Hypothalamus (tissue), 51 donors: Measurements from ENCODE around the gene ALG14.

Source experiments
- DNase-seq, 51 donors: peaks; one replicate each; lab custom pipeline; 2025; lab: John Stamatoyannopoulos, UW

Gene ALG14

DNA sequence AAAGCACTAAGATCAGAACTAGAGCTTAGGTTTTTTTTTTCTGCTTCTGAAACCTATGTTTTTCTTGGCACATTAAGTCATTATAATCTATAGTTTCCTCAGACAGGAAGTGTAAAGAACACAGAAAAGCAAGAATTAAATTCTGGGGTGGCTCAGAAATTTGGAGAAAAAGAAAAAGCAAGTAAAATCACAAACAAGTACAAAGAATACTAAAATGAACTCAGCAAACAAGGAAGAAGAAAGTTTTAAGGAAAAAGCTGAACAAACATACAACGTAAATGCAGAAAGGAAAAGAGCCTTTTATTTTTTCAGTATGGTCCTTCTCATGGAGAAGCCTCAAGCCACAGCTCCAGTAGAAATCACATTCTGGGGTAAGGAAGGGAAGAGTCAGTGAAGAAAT, 137.3 kb downstream of the ALG14 start:
- DNase-seq, result no peak

DNA sequence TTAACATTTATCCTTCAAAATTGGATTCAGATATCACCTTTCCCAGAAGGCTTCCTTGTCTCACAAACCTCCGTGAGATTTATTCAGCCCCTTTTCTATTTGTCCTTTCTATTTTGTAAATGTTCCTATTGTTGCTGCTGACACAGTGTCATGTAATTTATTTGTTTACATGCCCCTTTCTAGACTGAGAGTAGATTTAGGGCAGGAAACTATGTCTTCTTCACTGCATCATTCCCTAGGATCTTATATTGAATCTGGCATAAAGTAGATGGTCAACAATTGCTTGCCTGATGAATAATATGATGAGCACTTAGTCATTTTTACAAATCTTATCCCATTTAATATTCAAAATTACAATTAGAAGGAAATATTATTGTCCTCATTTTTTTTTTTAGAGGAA, 137.7 kb downstream of the ALG14 start:
- DNase-seq, result no peak

DNA sequence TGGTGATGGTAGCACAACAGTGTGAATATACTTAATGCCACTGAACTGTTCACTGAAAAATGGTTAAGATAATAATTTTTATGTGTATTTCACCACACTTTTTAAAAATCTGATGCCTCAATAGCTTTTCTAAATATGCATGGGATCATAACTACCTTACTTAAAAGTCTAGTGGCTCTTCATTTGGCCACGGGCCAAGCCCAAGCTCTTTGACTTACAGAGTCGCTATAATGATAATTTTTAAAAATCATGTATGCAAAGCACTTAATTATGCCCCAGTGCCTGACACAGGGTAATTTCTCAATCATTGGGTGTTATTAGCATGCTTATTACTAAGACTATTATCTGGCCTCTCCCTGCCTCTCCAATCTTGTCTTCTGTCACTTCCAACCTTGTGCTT, 138.2 kb downstream of the ALG14 start:
- DNase-seq, result no peak

DNA sequence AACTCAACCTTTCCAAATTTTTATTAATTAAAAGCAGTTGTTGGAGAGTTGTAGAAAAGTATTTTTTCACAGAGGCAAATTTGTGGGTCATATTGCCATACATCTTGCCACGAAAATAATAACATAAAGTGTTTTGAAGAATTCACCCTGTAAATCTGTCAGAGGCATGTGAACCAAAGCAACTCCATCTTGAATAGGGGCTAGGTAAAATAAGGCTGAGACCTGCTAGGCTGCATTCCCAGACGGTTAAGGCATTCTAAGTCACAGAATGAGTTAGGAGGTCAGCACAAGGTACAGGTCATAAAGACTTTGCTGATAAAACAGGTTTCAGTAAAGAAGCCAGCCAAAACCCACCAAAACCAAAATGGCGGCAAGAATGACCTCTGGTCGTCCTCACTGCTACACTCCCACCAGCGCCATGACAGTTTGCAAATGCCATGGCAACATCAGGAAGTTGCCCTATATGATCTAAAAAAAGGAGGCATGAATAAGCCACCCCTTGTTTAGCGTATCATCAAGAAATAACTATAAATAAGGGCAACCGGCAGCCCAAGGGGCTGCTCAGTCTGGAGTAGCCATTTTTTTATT, 141.4 kb downstream of the ALG14 start:
- no peak for DNase-seq

DNA sequence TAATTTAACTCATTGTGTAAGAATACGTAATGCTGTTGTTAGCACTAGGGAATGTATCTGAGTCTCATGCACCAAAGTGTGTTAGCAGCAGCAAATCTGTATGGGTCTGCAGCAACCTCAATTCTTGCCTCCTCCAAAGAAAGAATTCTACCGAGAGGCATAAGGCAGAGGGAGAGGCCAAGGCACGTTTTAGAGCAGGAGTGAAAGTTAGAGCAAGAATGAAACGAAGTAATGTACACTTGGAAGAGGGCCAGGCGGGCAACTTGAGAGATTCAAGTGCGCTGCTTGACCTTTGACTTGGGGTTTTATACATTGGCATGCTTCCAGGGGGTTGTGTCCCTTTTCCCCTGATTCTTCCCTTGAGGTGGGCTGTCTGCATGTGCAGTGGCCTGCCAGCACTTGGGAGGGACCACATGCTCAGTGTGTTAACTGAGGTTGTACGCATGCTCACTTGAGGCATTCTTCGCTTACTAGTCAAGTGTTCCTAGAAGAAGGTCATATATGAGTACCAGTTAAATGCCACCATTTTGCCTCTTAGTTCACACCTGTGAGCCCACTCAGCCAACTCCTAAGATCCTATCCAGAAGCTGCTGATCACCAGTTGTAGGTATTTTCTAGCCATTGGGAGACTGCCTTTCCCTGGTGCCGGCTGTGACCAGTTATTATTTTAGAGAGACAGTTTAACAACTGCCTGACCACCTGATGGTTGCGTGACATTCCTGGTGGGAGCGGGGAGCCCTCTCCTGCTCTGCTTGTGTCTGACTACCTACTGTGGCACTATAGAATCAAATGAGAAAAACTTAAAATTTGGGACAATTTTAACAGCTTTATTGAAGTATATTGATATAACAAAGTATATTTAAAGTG, 143.2 kb downstream of the ALG14 start:
- DNase-seq, result peak in 3 of 51 donors; percentile 10 to 25 (median 13)

DNA sequence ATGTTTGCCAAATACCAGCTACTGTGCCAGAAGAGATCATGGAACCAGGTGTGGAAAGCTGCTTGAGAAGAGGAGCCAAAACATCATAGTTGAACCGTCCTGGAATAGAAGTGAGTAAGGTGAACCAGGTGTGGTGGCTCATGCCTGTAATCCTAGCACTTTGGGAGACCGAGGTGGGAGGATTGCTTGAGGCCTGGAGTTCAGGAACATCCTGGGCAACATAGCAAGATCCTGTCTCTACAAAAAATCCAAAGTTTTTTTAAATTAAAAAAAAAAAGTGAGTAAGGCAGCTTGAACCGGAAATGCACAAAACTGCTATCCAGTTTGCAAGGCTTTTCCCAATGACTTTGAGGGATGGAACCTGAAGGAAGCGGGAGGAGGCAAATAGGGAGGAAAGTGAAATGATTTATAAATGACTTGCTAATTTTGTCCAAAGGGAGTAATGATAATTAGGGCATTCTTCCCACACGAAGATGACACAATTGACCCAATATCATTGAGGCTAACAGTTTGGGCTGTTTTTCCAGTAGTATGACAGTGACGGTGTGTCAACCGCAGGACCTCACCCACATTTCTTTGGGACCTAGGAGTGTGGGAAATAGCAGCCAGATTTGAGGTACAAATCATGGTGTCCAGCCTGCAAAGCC, 144.3 kb downstream of the ALG14 start:
- peak in 1 of 51 donors; percentile 39 for DNase-seq

GRCh38 chr1:94927405-94928175, 145.2 kb downstream of the ALG14 start:
- peak in 32 of 51 donors; percentile 21 to 87 (median 58) for DNase-seq

DNA sequence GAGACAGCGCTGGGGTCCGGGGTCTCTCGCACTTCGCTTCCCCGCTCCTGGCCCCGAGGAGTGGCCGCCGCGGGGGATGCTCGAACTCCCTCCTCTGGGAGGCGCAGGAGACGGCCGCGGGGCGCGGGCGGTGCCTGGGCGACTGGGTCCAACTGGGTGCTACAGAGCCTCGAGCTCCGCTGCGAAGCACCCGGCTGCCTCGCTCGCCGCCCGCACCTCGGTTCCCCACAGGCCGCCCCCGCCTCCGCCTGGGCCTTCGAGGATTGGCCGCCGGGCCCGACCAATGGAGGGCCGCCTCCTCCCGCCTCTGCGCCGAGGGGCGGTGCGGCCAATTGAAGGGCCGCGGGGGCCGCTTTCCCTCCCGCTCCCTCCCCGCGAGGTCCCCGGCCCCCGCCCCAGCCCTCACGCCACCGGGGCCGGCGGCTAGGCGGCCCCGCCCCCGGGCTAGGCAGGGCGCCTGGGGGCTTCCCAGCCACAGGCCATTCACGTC, 145.8 kb downstream of the ALG14 start, which contains the start of gene CNN3:
CNN3 (minus strand) TSS at position 196 of the 490 bp plus-strand sequence. CDS start 216 bp downstream, outside the sequence.
- peak; percentile 35 to 97 (median 89) for DNase-seq

DNA sequence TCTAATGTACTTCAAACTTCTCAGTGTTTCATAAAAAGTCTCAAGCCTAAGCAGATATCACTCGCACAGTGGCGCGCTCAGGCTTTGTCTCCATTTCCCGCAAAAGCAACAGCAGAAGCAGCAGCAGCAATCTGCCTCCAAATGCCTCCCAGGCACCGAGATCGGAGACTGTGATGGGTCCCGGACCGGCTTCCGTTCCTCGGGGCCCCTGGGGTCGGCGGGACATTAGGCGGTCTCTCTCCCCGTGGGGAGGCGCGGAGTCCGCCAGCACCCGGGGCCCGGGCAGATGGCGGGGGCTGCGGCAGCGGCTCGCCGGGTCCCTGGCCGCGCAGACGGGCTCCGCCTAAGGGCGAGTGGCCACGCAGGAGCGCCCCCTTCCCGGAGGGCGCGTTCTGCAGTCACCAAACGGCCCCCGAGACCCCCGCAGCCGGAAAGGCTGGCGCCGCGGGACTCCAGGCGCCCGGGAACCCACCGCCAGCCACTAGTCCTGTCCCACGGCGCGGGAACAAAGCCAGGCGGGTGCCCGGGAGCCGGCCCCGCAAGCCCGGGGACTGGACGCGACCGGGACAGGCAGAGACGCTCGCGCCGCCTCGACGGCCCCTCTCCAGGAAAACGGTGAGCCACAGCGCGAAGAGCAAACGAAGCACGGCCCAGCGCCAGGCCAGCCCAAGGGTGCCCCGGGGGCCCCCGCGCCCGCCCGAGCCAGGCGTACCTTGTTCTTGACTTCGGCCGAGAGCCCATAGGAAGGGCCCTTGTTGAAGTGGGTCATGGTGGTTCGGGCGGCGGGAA, 146.4 kb downstream of the ALG14 start:
- peak in 44 of 51 donors; percentile 11 to 84 (median 54) for DNase-seq

DNA sequence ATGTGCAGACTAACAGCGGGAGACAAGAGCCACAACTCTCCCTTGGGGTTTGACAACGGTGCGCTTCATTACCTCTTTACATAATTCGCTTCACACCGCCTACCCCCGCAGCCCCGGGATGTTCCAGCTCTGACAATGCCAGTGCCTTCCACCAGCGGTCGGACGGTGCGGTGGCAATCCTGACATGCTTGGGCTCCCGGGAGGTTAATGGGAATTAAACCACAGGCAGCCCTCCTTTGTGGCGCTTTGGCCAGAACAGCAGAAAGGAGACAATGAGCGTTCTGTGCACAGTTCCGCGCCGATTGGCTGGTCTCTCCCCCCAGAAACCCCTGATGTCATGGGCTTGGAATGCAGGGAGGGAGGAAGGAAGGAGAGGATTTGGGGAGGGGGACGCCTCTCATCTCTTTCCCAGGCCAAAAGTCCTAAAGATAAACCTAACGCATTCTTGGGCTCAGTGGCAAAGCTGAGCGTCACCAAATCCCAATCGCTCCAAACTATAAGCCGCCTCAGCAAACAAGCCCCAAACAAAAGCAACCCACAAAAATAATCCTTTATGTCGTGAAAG, 147.1 kb downstream of the ALG14 start:
- DNase-seq, result peak in 49 of 51 donors; percentile 17 to 82 (median 62)

GRCh38 chr1:94925004-94925403, 147.7 kb downstream of the ALG14 start:
- DNase-seq, result peak in 1 of 51 donors; percentile 53
